ENCODE measurements around the gene AFF3. TPM values are rescaled to one million over a fixed set of nuclear protein-coding genes. Genes with fewer than 3 reads are reported as not detected.
"Not testable (repeated sequence)": the region's sequence is repeated elsewhere in the genome, so short reads cannot be mapped to it uniquely, and the experiment has no call there.

The AFF3 gene
- total RNA-seq, 5 donors from 2014 or later (not counting 1 experiment from before 2014, with no cell fraction given): 9.9 to 23.5 (median 11.5) TPM

- peaks cover 2 to 8% of the 10 kb centered on the region in 2 experiments for H3K4me1 ChIP-seq (ENCODE audit: control insufficient read depth in 1 of 2, extremely low read depth in 1 of 2, insufficient read depth in 2 of 2, low read length in 2 of 2)
Measured at GRCh38 chr2:100106460-100106859, 35.9 kb downstream of the AFF3 start.

GRCh38 chr2:100105678-100106054 is 36.7 kb downstream of the AFF3 start:
- POLR2A ChIA-PET: no interaction called here
- no peak overlapping the region for H3K27ac ChIP-seq (ENCODE audit: low read length)
- no peaks in the 10 kb centered on the region for H3K9me3 Mint-ChIP-seq

More at GRCh38 chr2:100106460-100106859, 35.9 kb downstream of the AFF3 start:
- no peaks in the 10 kb centered on the region for H3K9me3 ChIP-seq
- peaks cover 0 to 6% of the 10 kb centered on the region in 2 donors for H3K36me3 ChIP-seq (ENCODE audit: control insufficient read depth in 2 of 2, extremely low read depth in 1 of 2, insufficient read depth in 1 of 2, low read length in 1 of 2)
- ChIA-PET CTCF (no interaction called here), POLR2A (no interaction called here)
- 96% methylated on average over 7 of the region's 9 CpGs for WGBS (ENCODE audit: insufficient coverage)
- H3K27me3 Mint-ChIP-seq: peaks cover 7 to 17% of the 10 kb centered on the region in 2 donors
- ATAC-seq (replicated peaks in 1 of 4) (no peak), DNase-seq (no peak)
- H3K27ac Mint-ChIP-seq: peak overlapping the region in 1 of 2 donors; percentile 24
- H3K36me3 Mint-ChIP-seq: peaks cover 2% of the 10 kb centered on the region
- peaks cover 0 to 14% of the 10 kb centered on the region in 2 experiments for H3K27me3 ChIP-seq (replicated peaks in 1 of 2; ENCODE audit: control insufficient read depth in 2 of 2, extremely low read depth in 1 of 2, insufficient read depth in 2 of 2, low read length in 1 of 2)
- H3K4me3 ChIP-seq (ENCODE audit: control insufficient read depth in 1 of 2, extremely low read depth in 1 of 2, low read length in 1 of 2): no peak overlapping the region
- H3K4me1 Mint-ChIP-seq: peaks cover 8 to 16% (median 8%) of the 10 kb centered on the region in 3 donors
- H3K27ac ChIP-seq (ENCODE audit: low read length): no peak overlapping the region
- H3K4me3 Mint-ChIP-seq: peak overlapping the region in 1 of 3 donors; percentile 82
- H3K9me3 Mint-ChIP-seq: no peaks in the 10 kb centered on the region

GRCh38 chr2:100104718-100105677 is 37.4 kb downstream of the AFF3 start:
- Histone ChIP-seq H3K36me3 (ENCODE audit: control insufficient read depth in 2 of 2, extremely low read depth in 1 of 2, insufficient read depth in 1 of 2, low read length in 1 of 2) (peaks cover 0 to 6% of the 10 kb centered on the region in 2 donors), H3K27me3 (replicated peaks in 1 of 2; ENCODE audit: control insufficient read depth in 2 of 2, extremely low read depth in 1 of 2, insufficient read depth in 2 of 2, low read length in 1 of 2) (peaks cover 0 to 14% of the 10 kb centered on the region in 2 experiments), H3K4me3 (ENCODE audit: control insufficient read depth in 1 of 2, extremely low read depth in 1 of 2, low read length in 1 of 2) (peak overlapping the region; percentile 45 to 66), H3K4me1 (ENCODE audit: control insufficient read depth in 1 of 2, extremely low read depth in 1 of 2, insufficient read depth in 2 of 2, low read length in 2 of 2) (peaks cover 2 to 8% of the 10 kb centered on the region in 2 experiments), H3K27ac (ENCODE audit: low read length) (no peak overlapping the region), H3K9me3 (no peaks in the 10 kb centered on the region)
- ChIA-PET POLR2A (no interaction called here), CTCF (no interaction called here)
- Mint-ChIP-seq H3K9me3 (no peaks in the 10 kb centered on the region), H3K4me3 (peak overlapping the region; percentile 78 to 82 (median 81)), H3K4me1 (peaks cover 8 to 15% (median 8%) of the 10 kb centered on the region in 3 donors), H3K27me3 (peaks cover 7 to 17% of the 10 kb centered on the region in 2 donors), H3K36me3 (peaks cover 2% of the 10 kb centered on the region), H3K27ac (peak overlapping the region in 1 of 2 donors; percentile 11)
- ATAC-seq (replicated peaks in 1 of 4) (peak; percentile 74 to 77 (median 76)), DNase-seq (peak in 22 of 35 experiments; percentile 1 to 60 (median 20))
- WGBS (ENCODE audit: insufficient coverage): under 1% methylated on average over 95 of the region's 119 CpGs

More at GRCh38 chr2:100105678-100106054, 36.7 kb downstream of the AFF3 start:
- 95% methylated on average over 12 of the region's 12 CpGs for WGBS (ENCODE audit: insufficient coverage)
- peaks cover 2% of the 10 kb centered on the region for H3K36me3 Mint-ChIP-seq
- DNase-seq: no peak
- H3K27ac Mint-ChIP-seq: peak overlapping the region in 1 of 2 donors; percentile 11
- Histone ChIP-seq H3K27me3 (replicated peaks in 1 of 2; ENCODE audit: control insufficient read depth in 2 of 2, extremely low read depth in 1 of 2, insufficient read depth in 2 of 2, low read length in 1 of 2) (peaks cover 0 to 14% of the 10 kb centered on the region in 2 experiments), H3K9me3 (no peaks in the 10 kb centered on the region), H3K4me1 (ENCODE audit: control insufficient read depth in 1 of 2, extremely low read depth in 1 of 2, insufficient read depth in 2 of 2, low read length in 2 of 2) (peaks cover 2 to 8% of the 10 kb centered on the region in 2 experiments), H3K4me3 (ENCODE audit: control insufficient read depth in 1 of 2, extremely low read depth in 1 of 2, low read length in 1 of 2) (peak overlapping the region in 1 of 2 donors; percentile 66), H3K36me3 (ENCODE audit: control insufficient read depth in 2 of 2, extremely low read depth in 1 of 2, insufficient read depth in 1 of 2, low read length in 1 of 2) (peaks cover 0 to 6% of the 10 kb centered on the region in 2 donors)
- CTCF ChIA-PET: no interaction called here
- peak overlapping the region; percentile 78 to 82 (median 81) for H3K4me3 Mint-ChIP-seq
- peaks cover 7 to 17% of the 10 kb centered on the region in 2 donors for H3K27me3 Mint-ChIP-seq
- ATAC-seq (replicated peaks in 1 of 4): no peak
- H3K4me1 Mint-ChIP-seq: peaks cover 8 to 16% (median 8%) of the 10 kb centered on the region in 3 donors

GRCh38 chr2:100104265-100104664 is 38.1 kb downstream of the AFF3 start:
- H3K27ac Mint-ChIP-seq; DNase-seq; CTCF ChIA-PET; H3K36me3 Mint-ChIP-seq; POLR2A ChIA-PET; H3K9me3 Mint-ChIP-seq; H3K4me3 ChIP-seq (ENCODE audit: control insufficient read depth in 1 of 2, extremely low read depth in 1 of 2, low read length in 1 of 2); H3K4me3 Mint-ChIP-seq; H3K9me3 ChIP-seq; H3K27ac ChIP-seq (ENCODE audit: low read length); H3K36me3 ChIP-seq (ENCODE audit: control insufficient read depth in 2 of 2, extremely low read depth in 1 of 2, insufficient read depth in 1 of 2, low read length in 1 of 2); H3K4me1 ChIP-seq (ENCODE audit: control insufficient read depth in 1 of 2, extremely low read depth in 1 of 2, insufficient read depth in 2 of 2, low read length in 2 of 2): not testable (repeated sequence)
- H3K27me3 ChIP-seq (replicated peaks in 1 of 2; ENCODE audit: control insufficient read depth in 2 of 2, extremely low read depth in 1 of 2, insufficient read depth in 2 of 2, low read length in 1 of 2): peaks cover 0 to 14% of the 10 kb centered on the region in 2 experiments
- peak; percentile 32 to 60 (median 48) for ATAC-seq (replicated peaks in 1 of 4)
- H3K4me1 Mint-ChIP-seq: peaks cover 8 to 14% (median 8%) of the 10 kb centered on the region in 3 donors
- 0% methylated on average over 10 of the region's 60 CpGs for WGBS (ENCODE audit: insufficient coverage)
- H3K27me3 Mint-ChIP-seq: peaks cover 7 to 17% of the 10 kb centered on the region in 2 donors

- peak in 2 of 4 experiments; percentile 6 to 7 for ATAC-seq (replicated peaks in 1 of 4)
- H3K36me3 Mint-ChIP-seq; H3K27ac Mint-ChIP-seq; DNase-seq; POLR2A ChIA-PET; H3K9me3 Mint-ChIP-seq; H3K27ac ChIP-seq (ENCODE audit: low read length); H3K9me3 ChIP-seq; CTCF ChIA-PET; H3K4me1 ChIP-seq (ENCODE audit: control insufficient read depth in 1 of 2, extremely low read depth in 1 of 2, insufficient read depth in 2 of 2, low read length in 2 of 2); H3K4me3 ChIP-seq (ENCODE audit: control insufficient read depth in 1 of 2, extremely low read depth in 1 of 2, low read length in 1 of 2); H3K36me3 ChIP-seq (ENCODE audit: control insufficient read depth in 2 of 2, extremely low read depth in 1 of 2, insufficient read depth in 1 of 2, low read length in 1 of 2): not testable (repeated sequence)
- H3K4me1 Mint-ChIP-seq: peaks cover 8 to 14% (median 8%) of the 10 kb centered on the region in 3 donors
- peaks cover 7 to 17% of the 10 kb centered on the region in 2 donors for H3K27me3 Mint-ChIP-seq
- peaks cover 0 to 14% of the 10 kb centered on the region in 2 experiments for H3K27me3 ChIP-seq (replicated peaks in 1 of 2; ENCODE audit: control insufficient read depth in 2 of 2, extremely low read depth in 1 of 2, insufficient read depth in 2 of 2, low read length in 1 of 2)
- WGBS (ENCODE audit: insufficient coverage): no CpG with 5 or more reads among the region's 39 CpGs
- peak overlapping the region; percentile 43 to 69 (median 44) for H3K4me3 Mint-ChIP-seq
Measured at GRCh38 chr2:100103527-100104252, 38.7 kb downstream of the AFF3 start.

All from T-cell (primary cell).